Parathyroid adenoma (tissue), 2 donors: Measurements from ENCODE around the gene PSMB5.

Source experiments
- H2AFZ ChIP-seq: fragments of 300-600 bp; sonication (generic); one replicate; pipeline ENCODE4 v1.7.0; 2017; ENCODE audit warnings: antibody characterized with exemption, mild to moderate bottlenecking
- H3K27ac ChIP-seq: fragments of 300-600 bp; sonication (generic); one replicate; pipeline ENCODE4 v1.7.0; 2017
- H3K27me3 ChIP-seq: fragments of 300-600 bp; sonication (generic); one replicate; pipeline ENCODE4 v1.7.0; 2017; ENCODE audit warnings: low read length; ENCODE audit not compliant: control insufficient read depth, insufficient read depth
- H3K36me3 ChIP-seq: fragments of 300-600 bp; sonication (generic); one replicate; pipeline ENCODE4 v1.7.0; 2017; ENCODE audit warnings: low read length; ENCODE audit not compliant: control insufficient read depth, insufficient read depth
- H3K4me1 ChIP-seq: fragments of 300-600 bp; sonication (generic); one replicate; pipeline ENCODE4 v1.7.0; 2017; ENCODE audit warnings: control low read depth
- H3K4me2 ChIP-seq: fragments of 300-600 bp; sonication (generic); one replicate; pipeline ENCODE4 v1.7.0; 2017; ENCODE audit warnings: low read length
- H3K4me3 ChIP-seq: fragments of 300-600 bp; sonication (generic); one replicate; pipeline ENCODE4 v1.7.0; 2017; ENCODE audit warnings: low read depth, low read length
- H3K79me2 ChIP-seq: fragments of 300-600 bp; sonication (generic); one replicate; pipeline ENCODE4 v1.7.0; 2017; ENCODE audit warnings: control low read depth
- H3K9ac ChIP-seq: fragments of 300-600 bp; sonication (generic); one replicate; pipeline ENCODE4 v1.7.0; 2017; ENCODE audit warnings: mild to moderate bottlenecking
- H3K9me3 ChIP-seq: fragments of 300-600 bp; sonication (generic); one replicate; pipeline ENCODE4 v1.7.0; 2017; ENCODE audit warnings: low read length; ENCODE audit not compliant: control insufficient read depth
- CTCF ChIP-seq: fragments of 300-600 bp; sonication (generic); IDR thresholded peaks from one replicate; pipeline ENCODE4 v1.7.0; 2017; ENCODE audit warnings: antibody characterized with exemption, mild to moderate bottlenecking
- donor health status: primary hyperparathyroidism.

The PSMB5 gene

GRCh38 chr14:23034498-23035302 lies at the start of gene PSMB5:
PSMB5 (minus strand) TSS chr14:23034900; CDS start chr14:23034881, 19 bp downstream.
- H3K4me2 ChIP-seq: peak within 1 kb of the TSS; percentile 95

GRCh38 chr14:23080474-23080873 lies 45.8 kb upstream of the PSMB5 start:
- no peak overlapping the region for H3K27ac ChIP-seq
- no peaks in the 10 kb centered on the region for H3K9me3 ChIP-seq
- no peaks in the 10 kb centered on the region for H3K36me3 ChIP-seq
- H3K9ac ChIP-seq: no peak overlapping the region
- no peak for TF ChIP-seq CTCF
- H3K4me2 ChIP-seq: no peak overlapping the region
- no peak overlapping the region for H2AFZ ChIP-seq
- H3K4me1 ChIP-seq: no peaks in the 10 kb centered on the region
- H3K79me2 ChIP-seq: peaks cover 10% of the 10 kb centered on the region
- H3K4me3 ChIP-seq: no peak overlapping the region
- no peaks in the 10 kb centered on the region for H3K27me3 ChIP-seq

More at GRCh38 chr14:23034498-23035302, at the start of gene PSMB5:
- Histone ChIP-seq H2AFZ (peak within 1 kb of the TSS; percentile 87), H3K27ac (peak within 1 kb of the TSS; percentile 96), H3K79me2 (peaks cover 18% of the 10 kb centered on the region), H3K9ac (peak within 1 kb of the TSS; percentile 70), H3K27me3 (no peaks in the 10 kb centered on the region), H3K9me3 (no peaks in the 10 kb centered on the region), H3K4me3 (peak within 1 kb of the TSS; percentile 93), H3K4me1 (peaks cover 9% of the 10 kb centered on the region), H3K36me3 (no peaks in the 10 kb centered on the region)
- TF ChIP-seq CTCF: peak; percentile 6

- Histone ChIP-seq H3K4me2 (no peak overlapping the region), H3K36me3 (no peaks in the 10 kb centered on the region), H3K9ac (no peak overlapping the region), H3K79me2 (peaks cover 10% of the 10 kb centered on the region), H3K9me3 (no peaks in the 10 kb centered on the region), H3K4me1 (no peaks in the 10 kb centered on the region), H3K27ac (no peak overlapping the region), H3K27me3 (no peaks in the 10 kb centered on the region), H2AFZ (no peak overlapping the region), H3K4me3 (no peak overlapping the region)
- no peak for TF ChIP-seq CTCF
These were observed 45.0 kb upstream of the PSMB5 start for GRCh38 chr14:23079716-23080115.

- no peak for TF ChIP-seq CTCF
- Histone ChIP-seq H3K36me3 (no peaks in the 10 kb centered on the region), H3K9me3 (no peaks in the 10 kb centered on the region), H3K4me3 (no peak overlapping the region), H3K4me2 (no peak overlapping the region), H2AFZ (no peak overlapping the region), H3K27ac (no peak overlapping the region), H3K4me1 (no peaks in the 10 kb centered on the region), H3K27me3 (no peaks in the 10 kb centered on the region), H3K9ac (no peak overlapping the region), H3K79me2 (peaks cover 10% of the 10 kb centered on the region)
These were observed 44.0 kb upstream of the PSMB5 start for GRCh38 chr14:23078692-23079116.

- no peaks in the 10 kb centered on the region for H3K36me3 ChIP-seq
- no peak overlapping the region for H3K27ac ChIP-seq
- TF ChIP-seq CTCF: no peak
- H3K4me2 ChIP-seq: no peak overlapping the region
- H3K9me3 ChIP-seq: no peaks in the 10 kb centered on the region
- no peak overlapping the region for H3K9ac ChIP-seq
- no peaks in the 10 kb centered on the region for H3K27me3 ChIP-seq
- peaks cover 2% of the 10 kb centered on the region for H3K4me1 ChIP-seq
- no peak overlapping the region for H3K4me3 ChIP-seq
- H3K79me2 ChIP-seq: peaks cover 6% of the 10 kb centered on the region
- no peak overlapping the region for H2AFZ ChIP-seq
These were observed 43.3 kb upstream of the PSMB5 start for GRCh38 chr14:23077962-23078361.
